Measurements from ENCODE around the gene PCSK2. TPM values are rescaled to one million over a fixed set of nuclear protein-coding genes. Genes with fewer than 3 reads are reported as not detected.

Gene PCSK2
- polyA plus RNA-seq, 3 donors: 0.71 to 0.85 (median 0.78) TPM

DNA sequence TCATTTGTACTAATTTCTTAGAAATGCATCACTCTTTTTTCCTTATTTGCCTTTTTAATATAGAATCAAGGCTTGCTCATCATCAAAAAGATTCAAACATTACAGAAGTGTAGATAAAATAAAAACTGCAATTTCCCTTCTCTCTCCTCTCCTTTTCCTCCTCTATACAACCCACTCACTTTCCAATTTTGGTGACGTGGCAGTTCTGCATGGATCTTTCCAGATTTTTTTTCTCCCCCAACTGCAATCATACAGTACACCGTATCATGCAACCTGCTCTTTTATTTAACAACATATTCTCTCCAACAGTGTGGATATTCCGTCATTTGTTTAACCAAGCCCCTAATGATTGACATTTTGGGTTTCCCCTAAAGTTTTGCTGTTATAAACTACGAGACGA lies 163.8 kb downstream of the PCSK2 start:
- no peak for DNase-seq (ENCODE audit: low read depth in 3 of 3, low spot score in 2 of 3)

DNA sequence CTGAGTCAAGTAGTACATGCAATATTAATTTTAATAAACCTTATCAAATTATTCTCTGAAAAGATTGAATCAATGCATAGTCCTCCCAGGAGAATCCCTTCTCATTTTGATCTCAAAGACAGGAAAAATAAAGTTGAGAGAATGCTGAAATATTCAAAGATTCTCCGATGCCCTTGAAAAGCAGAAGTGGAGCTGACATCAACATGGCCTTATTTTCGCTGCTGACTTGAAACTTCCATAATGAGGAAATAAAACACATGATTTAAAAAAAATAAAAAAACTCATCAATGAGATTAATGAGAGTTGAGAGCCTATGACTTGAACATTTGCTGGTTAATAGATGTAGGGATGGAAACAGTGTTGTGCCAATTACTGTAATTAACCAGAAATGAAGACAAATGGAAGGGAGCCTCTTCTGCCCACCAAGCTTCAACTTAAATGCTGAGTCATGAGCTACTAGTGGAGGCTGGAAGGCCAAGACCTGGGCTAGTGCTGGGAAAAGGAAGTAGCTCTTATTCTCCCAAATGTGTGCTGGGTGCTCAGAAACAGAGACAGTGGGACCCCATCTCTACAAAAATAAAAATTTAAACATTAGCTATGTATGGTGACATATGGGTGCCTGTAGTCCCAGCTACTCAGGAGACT lies 164.4 kb downstream of the PCSK2 start:
- no peak for DNase-seq (ENCODE audit: low read depth in 3 of 3, low spot score in 2 of 3)

DNA sequence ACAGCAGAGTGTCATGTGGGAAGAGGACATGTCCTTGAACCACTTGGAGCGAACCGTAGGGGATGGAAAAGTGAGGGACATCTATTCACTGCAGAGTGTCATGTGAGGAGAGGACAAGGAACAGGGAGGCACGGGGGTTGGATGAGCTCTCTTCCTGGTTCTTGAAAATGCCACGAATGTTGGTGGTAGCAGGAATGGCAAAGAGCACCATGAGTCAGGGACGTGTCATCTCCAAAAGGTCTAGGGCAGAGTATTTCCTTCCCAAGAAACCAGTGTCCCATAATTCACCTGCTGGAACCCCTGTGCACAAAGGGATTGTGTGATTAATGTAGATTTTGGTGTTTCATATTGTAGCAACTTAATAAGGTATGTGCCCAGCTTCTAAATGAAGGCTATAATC lies 167.6 kb downstream of the PCSK2 start:
- DNase-seq (ENCODE audit: low read depth in 3 of 3, low spot score in 2 of 3): no peak

DNA sequence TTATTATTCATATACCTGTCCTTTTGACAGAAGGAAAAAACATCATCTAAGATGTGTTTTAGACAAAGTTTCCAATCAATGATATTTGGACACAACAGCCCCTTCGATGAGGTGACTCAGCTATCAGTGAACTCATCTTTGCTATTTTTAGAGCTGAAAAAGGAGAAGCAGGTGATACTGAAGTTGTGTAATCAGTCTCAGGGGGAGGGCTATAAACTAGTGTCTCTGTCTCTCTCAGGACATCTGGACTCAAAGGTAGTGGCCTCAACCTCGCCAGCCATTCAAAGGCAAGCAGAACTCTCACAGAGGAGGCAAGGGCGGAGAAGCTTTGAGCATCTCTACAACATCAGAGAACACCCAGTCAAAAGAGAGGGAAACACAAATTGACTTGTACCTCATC lies 168.9 kb downstream of the PCSK2 start:
- DNase-seq (ENCODE audit: low read depth in 3 of 3, low spot score in 2 of 3): no peak

DNA sequence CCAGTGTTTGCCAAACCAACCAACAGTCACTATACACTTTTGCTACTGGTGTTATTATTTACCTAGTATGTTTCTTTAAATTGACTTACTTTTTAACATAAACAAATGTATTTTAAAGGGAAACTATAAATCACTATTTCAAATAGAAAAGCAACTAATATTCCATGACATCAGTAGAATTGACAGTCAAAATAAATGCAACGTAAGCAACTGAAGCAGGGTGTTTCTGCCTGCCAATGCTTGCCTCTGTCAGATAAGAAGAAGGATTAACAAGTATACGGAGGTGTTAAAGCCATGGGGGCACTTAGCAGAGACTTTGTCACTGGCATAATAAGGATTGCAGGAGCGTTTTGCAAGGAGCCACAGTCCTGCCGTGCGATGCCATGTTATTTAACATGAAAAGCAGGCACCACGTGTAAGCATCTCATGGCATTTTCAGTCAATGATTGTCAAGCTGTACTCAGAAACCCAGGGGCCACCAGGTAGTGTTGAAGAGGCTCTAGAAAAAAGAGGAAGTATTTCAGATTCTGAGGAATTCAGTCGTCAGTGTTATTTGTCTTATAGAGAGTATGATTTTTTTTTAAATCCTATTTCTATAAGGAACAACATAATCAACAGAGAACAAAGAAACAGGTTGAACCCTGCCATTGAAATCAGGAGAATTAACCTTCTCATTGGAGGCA lies 172.6 kb downstream of the PCSK2 start:
- no peak for DNase-seq (ENCODE audit: low read depth in 3 of 3, low spot score in 2 of 3)

DNA sequence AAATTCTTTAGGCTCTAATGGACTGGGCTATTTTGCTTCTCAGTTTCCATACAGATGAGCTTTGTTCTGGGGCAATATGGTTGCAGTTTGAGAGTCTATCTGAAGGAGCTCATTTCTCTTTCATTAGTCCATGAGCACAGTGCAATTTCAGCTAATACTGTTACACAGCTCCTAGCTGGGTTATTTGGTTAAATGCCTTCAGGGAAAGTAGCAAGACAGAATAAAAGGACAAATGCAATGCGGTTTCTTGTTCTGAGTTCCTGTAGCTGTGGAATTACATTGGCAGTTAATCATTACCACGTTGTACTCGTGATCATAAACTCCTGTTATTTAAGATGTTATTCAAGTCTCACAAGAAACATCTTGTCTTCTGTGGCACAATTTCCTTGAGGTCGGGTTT lies 176.6 kb downstream of the PCSK2 start:
- DNase-seq (ENCODE audit: low read depth in 3 of 3, low spot score in 2 of 3): peak in 1 of 3 donors; percentile 25

DNA sequence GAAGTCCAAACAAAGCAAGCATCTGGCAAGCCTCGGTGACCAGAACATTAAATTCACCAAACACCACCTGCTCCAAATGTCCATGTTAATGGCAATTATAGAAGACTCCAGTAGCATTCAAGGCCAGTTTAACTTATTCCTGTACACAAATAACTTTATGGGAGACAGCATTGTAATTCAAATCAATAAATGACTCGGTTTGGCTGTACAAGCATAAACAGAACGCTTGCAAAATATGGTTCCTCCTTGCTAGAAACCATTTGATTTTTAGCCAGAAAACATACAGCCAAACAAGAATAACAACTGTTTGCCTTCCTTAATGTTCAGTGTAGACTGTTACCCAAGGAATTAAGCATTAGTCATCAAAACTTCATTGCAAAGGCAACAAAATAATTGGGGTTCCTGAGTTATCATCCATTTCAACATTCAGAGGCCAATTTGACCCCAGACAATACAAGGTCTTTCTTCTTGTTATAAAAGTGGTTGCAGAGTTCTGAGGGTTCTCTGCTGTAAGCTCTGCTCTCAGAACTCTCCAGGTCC lies 179.3 kb downstream of the PCSK2 start:
- DNase-seq (ENCODE audit: low read depth in 3 of 3, low spot score in 2 of 3): no peak

DNA sequence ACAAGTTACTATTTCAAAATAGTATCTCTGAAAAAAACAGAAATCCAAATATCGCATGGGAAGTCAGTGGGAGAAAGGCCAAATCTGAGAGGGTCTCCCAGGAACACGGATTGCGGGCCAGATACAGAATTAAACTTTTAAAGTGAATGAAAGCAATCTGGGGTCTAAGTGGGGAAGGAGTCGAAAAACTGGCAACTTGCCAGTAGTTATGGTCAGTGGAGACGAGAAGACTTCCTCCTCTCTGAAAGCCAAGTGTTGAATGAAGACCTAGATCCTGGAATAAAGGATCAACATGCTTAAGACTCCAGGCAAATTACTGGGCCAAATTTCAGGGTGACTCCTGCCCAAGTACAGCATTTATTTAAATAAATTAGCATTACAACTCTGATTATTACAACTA lies 180.7 kb downstream of the PCSK2 start:
- DNase-seq (ENCODE audit: low read depth in 3 of 3, low spot score in 2 of 3): no peak

DNA sequence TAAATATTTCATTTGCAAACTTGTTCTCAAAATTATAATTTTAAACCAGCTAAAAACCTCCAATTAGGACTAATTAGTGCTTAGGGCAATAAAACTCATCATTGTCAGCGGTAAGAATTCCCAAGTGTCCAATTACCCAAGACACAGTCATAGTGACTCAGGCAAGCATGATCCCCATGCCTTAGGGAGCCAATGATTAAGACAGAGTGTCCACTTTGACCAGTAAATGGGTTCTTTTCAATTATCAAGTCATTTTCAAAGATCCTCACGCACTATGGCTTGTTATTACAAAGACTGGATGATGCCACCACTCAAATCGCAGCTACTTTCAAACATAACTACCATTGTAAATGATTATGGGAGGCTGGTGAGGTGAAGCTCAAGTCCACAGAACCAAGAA lies 190.4 kb downstream of the PCSK2 start:
- no peak for DNase-seq (ENCODE audit: low read depth in 3 of 3, low spot score in 2 of 3)

DNA sequence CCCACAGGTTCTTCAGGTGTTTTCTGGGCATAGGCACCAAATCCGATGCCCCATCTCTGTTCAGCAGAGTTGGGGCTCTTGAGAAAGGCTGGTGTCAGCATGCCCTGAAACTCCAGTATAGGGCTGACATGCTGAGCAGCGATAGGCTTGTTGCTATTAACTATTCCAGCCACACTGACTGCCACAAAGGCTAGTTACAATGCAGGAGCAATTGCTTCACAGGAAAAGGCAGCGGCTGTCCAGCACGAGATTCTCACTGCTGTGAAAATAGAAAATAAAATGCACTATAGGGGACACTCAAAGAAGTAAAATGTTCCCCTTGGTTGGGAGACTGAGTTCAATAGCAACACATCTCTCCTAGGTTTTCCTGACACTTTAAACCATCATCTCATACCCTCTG lies 191.9 kb downstream of the PCSK2 start:
- no peak for DNase-seq (ENCODE audit: low read depth in 3 of 3, low spot score in 2 of 3)

DNA sequence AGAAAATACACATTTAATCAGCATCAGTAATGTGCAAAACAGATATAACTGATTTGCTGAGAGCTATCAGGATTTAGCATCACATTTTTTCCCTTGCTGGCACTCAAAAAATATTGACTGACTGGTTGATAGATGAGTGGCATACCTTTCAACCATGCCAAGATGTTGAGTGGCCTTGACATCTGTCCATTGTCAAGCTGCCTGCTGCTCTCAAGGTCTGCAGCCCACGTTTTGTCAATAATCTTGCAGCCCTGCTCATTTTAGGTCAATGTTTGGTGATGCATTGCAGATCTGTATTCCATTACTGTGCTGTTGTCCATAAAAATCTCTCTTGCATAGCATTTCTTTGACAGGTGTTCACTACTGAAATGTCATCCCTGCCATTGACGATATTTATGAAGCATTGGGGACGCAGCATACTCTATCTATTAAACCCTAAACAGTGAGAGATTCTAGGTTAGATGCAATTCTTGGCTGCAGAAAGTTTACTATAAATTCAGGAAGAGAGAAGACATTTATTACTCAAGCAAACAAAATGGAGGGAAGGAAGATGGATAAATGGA lies 192.7 kb downstream of the PCSK2 start:
- no peak for DNase-seq (ENCODE audit: low read depth in 3 of 3, low spot score in 2 of 3)

DNA sequence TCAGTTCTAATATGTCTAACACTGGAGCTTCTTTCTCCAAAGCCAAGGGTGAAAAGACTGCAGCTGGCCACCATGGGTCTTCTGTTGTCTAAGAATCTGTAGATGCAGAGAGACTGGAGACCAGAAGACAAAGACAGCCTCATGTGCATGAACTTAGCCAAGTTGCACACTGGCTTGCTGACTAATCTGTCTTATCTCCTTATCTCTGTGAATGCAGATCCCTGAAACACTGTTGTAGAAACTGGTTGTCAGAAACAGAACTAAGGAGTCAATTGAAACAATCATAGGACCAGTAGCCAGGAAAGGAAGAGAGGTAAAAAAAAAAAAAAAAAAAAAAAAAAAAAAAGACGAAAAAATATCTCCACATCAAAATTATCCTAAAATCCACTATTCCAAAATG lies 194.7 kb downstream of the PCSK2 start:
- no peak for DNase-seq (ENCODE audit: low read depth in 3 of 3, low spot score in 2 of 3)

DNA sequence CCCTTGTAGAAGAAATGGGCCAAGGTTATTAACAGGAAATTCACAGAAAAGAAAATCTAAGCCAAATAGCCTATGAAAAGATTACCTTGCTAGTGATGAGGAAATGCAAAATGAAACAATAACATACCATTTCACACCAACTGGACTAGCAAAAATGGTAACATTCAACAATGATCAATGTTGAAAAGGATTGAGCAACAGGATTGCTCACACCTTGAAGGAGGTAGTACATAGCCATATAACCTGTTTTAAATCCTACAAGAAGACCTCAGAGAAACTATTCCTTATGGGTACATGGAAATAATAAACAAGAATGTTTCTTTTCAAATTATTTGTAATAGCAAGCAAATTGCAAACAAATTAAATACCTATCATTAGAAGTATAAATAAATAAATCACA lies 196.9 kb downstream of the PCSK2 start:
- no peak for DNase-seq (ENCODE audit: low read depth in 3 of 3, low spot score in 2 of 3)

DNA sequence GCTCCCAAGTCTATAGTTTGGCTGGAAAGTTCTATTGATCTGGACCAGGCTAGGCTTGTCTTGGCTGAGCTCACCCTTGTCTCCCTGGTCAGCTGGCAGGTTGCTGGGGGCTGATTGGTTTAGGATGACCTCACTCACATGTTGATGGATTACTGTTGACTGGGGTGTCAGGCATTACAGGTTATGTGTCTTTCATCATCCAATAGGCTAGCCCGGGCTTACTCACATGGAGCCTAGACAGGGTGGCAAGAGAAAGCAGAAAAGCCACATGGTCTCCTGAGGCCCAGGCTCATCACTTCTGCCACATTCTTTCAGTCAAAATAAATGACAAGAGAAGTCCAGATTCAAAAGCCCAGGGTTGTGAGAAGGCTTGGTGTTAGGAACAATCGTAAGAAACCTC lies 200.8 kb downstream of the PCSK2 start:
- no peak for DNase-seq (ENCODE audit: low read depth in 3 of 3, low spot score in 2 of 3)

DNA sequence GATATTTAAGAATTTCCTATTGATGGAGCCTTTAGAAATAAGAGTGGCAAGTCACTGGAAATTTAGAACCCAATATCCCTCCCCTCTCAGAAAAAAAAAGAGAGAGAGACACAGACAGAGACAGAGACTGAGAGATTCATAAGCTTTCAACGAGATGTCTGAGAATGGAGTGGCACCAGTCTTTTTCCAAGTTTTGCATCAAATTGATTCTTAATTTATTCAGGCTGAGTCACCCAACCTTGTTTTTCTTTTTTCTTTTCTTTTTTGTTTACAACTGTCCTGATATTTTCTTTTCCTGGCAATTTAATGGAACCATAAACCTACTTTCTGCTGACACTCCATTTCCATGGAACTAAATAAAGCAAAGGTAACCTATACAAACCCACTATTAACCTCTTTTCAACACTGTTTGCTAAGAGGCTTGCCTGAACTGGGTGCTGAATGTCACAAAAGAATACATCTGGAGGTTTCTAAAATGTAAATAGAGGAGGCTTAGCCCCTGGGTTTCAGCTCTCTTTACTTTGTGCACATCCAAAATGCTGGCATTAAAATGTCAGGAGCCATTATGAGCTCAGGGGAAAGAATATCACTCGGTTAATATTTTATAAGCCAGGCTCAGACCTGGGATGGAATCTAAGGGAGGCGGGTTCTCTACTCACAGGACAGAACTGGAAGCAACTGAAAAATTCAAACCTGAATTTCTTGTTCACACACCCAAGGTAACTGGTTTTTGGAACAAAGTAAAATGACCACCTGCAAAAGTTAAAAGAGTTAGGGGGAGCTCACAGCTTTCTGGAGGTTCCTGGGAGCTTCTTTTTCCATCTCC lies 203.5 kb downstream of the PCSK2 start:
- no peak for DNase-seq (ENCODE audit: low read depth in 3 of 3, low spot score in 2 of 3)

DNA sequence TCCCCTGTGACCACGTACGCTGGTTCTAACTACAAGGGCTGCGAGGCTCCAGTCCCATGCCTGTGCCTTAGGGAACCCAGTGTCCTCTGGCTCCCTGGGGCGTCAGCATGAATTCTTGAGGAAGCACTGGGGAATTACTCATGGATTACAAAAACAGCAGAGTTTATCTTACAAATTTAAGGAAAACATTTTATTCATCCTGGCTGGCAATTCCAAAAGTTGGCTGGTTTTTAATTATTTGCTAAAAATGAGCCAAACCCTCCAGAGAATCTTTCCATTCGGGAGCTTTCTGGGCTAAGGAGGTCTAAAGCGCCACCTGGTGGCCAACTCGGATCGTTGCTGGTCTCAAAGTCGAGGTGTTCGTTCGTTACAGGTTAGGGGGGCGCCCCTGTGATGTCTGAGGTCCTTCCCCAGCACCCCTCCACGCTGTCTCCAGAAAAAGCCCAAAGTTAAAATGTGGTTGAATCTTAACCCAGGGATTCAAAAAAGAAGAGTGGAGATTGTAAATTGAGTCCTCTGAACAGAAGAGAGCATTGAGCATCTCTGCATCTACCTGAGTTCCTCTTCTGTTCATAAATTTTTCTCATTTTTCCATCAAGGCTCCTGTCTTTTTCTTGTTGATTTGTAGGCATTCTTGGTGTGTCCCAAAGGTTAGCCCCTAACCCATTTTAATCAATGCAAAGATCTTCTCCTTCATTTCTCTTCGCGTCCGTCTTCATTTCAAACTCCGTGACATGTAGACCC lies 205.0 kb downstream of the PCSK2 start:
- DNase-seq (ENCODE audit: low read depth in 3 of 3, low spot score in 2 of 3): peak in 2 of 3 donors; percentile 36 to 37

DNA sequence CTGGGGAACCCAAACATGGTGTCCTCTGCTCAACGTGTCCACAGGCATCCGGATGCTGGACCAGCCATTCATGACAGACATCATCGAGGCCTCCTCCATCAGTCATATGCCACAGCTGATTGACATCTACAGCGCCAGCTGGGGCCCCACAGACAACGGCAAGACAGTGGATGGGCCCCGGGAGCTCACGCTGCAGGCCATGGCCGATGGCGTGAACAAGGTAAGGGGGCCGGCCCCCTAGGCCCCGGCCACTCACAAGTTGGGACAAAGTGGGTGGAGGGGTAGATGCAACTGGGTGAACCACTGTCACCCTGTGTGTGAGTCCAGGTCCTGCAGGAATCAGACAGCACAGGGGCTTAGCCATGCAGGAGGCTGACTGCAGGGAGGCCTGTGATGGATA lies 209.8 kb downstream of the PCSK2 start:
- no peak for DNase-seq (ENCODE audit: low read depth in 3 of 3, low spot score in 2 of 3)

DNA sequence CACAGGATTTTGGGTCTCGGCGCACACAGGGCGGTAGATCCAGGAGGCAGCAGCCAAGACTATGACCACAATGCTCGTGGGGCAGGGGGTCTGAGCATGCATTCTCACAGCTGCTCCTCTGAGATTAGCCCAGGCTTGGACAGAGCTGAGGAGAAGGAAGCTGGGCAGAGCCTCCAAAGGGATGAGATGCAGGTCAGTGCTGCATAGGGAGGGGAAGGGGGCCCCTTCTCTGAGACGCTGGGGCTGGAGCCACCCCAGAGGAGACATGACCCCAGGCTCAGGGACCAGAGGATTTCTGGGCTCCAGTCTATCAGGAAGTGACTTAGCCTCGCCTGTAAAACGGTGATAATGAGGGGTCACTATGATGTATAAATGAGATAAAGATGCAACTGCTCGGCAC lies 210.4 kb downstream of the PCSK2 start:
- DNase-seq (ENCODE audit: low read depth in 3 of 3, low spot score in 2 of 3): no peak

DNA sequence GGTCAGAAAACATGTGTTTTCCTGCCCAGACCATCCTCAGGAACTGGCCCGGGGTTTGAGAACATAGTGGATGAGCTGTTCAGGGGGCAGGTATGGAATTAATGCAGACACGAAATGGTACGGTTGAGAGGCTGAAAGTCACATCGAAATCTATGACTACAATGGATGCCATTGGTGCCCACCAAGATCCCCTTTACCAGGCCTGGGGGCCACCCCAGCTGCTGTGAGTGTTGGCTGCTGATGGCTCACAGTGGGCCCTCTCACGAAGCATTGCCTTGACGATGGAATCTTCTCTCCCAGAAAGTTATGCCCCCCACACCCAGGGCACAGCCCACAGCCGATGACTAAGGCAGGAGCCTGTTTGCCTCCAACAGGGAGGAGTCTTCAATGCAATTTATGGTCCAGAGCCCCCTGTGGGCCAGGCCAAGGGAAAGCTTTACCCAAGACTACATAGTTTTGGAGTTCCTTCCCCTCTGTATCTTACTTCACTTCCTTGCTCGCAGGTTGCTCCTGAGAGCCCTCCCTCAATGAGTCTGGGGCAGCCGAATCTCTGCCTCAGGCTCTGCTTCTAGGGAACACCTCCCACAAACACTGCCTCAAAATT lies 211.7 kb downstream of the PCSK2 start:
- DNase-seq (ENCODE audit: low read depth in 3 of 3, low spot score in 2 of 3): no peak

DNA sequence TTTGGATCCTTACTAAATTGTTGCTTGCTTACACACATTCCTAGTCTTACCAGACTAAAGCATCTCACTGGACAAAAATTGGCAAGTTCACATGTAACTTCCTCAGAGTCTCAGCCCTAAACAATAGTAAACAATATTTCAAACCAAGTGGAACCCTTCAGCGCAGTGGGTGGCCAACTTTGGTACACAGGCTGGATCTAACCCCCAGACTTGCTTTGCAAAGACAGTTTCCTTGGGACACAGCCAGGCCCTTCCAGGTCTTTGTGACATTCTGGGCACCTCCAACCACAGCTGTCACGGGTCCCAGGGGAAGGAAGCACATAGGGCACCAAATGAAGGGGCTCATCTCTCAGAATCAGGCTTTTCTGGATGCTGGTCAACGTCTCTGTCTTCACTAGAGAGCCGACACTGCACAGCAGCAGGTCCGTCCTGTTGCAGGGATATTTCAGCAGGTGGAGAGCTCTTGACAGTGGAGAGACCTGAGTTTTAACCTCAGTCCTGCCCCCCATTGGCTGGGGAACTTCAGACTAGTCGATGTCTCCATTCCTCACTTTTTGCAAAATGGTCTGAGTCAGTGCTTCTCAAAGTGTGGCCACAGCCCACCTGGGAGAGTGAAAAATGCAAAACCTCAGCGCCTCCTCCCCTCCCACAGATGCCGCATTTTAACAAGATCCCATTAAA lies 212.9 kb downstream of the PCSK2 start:
- no peak for DNase-seq (ENCODE audit: low read depth in 3 of 3, low spot score in 2 of 3)

All from right renal cortex interstitium (tissue), 3 donors.